GM18909 (cell line): ENCODE results near the gene PARP6.
"Not testable (repeated sequence)": the region's sequence is repeated elsewhere in the genome, so short reads cannot be mapped to it uniquely, and the experiment has no call there.

Experiments
- ATAC-seq: cut with Tn5 transposase; IDR thresholded peaks from one replicate; pipeline ENCODE4 v1.9.1; 2021; ENCODE audit warnings: mild to moderate bottlenecking; ENCODE audit not compliant: unreplicated experiment, poor library complexity

PARP6 gene

GRCh38 chr15:72281713-72282112 is 9.4 kb upstream of the PARP6 start:
- ATAC-seq, result no peak

DNA sequence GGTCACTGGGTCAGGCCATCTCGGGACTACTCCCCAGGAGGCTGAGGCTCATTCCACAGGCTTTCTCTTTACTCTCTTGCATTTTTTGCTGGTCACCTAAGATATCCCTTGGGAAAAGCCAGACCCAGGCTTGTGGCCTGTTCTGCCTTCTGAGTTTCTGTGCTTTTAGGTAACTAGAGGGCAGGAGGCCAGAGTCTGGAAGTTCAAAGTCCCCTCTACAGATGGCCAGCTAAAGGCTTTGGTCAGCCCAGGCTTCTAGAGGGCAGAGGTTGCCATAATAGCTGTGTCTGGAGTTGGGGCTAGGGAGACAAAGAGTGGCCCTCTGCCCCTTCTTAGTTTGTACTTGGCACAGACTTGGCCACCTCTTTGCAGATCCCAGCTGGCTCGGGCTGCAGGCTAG is 8.4 kb upstream of the PARP6 start:
- no peak for ATAC-seq

DNA sequence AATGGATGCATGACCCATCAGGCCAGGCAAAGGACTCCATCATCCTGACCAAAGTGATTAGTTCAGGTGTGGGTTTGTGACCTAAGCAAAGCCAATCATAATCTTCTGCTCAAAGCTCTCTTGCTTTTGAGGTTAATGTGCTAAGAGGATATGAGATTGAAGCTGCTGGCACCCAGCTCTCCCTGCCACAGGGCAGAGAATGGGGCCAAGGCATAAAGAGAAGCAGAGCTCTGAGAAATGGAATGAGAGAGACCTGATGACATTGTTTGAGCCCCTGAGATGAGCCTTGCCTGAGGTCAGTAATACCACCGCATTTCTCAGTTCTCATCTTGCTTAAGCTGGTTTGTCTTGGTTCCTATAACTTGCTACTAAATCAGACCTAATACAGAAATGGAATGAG is 6.4 kb upstream of the PARP6 start:
- no peak for ATAC-seq

DNA sequence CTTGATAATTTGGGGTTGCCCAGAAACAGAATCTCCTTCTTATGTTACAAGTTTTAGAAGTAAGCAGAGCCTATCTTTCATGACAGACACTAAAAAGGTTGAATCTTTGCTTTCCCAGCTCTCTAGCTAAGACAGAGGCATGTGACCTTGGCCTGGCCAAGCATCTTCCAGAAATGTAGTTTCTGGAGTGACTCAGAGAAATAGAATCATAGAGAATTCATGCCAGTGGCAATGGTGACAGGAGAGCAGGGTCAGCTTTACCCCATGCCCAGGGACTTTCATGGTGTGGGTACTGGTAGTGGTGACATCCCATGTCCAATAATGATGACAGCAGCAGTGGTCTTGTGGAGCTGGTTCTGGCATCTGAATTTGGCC is 4.0 kb upstream of the PARP6 start:
- no peak for ATAC-seq

- not testable (repeated sequence) for ATAC-seq
Observed at GRCh38 chr15:72275635-72276325, 3.4 kb upstream of the PARP6 start.

GRCh38 chr15:72272997-72273352 is 621 bp upstream of the PARP6 start:
- no peak for ATAC-seq

DNA sequence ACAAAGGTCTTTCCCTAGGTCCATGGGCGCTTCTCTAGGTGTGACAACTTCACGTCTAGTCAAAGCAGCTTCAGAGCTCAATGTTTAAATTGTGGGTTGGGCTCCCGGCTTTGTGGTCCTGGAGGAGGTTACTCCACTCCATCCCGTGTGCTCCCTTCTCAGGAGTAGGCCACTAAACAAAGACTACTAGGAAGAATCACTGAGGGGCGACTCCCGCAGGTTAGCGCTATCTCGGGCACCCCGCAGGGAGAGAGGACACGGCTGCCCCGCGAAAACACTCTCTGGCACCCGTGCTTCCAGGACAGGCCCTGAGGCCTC is 500 bp downstream of the PARP6 start:
- ATAC-seq, result peak; percentile 12

- no peak for ATAC-seq
Observed at GRCh38 chr15:72271221-72271620, 1.1 kb downstream of the PARP6 start.

DNA sequence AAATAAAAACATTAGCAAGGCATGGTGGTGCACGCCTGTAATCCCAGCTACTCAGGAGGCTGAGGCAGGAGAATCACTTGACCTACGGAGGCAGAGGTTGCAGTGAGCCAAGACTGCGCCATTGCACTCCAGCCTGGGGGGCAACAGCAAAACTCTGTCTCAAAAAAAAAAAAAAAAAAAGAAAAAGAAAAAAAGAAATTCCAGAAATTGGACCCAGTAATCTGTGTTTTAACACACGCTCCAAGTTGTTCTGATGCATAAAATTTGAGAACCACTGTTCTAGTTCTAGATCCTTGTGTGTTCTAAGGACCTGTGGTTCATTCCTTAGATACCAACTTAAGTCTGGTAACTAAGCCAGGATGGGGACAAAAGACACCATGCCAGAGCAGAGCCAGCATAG is 2.6 kb downstream of the PARP6 start:
- ATAC-seq, result no peak

DNA sequence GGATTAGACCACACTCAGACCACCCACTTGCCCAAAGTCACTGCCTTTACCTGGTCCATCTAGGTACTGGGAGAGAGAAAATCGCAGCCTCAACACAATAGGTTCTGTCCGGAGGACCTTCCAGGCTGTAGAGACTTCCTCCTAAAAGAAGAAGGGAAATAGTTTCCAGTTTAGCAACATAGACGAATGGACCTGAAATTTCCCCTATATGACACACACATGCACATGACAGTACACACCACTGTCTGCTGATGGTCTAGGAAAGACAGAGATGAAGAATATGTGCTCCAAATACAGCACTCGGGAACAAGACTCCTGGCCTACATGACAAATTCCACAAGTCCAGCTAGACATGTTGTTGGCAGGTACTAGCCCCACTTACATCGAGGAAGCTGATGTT is 7.3 kb downstream of the PARP6 start:
- ATAC-seq, result no peak

- no peak for ATAC-seq
Observed at GRCh38 chr15:72252663-72253299, 19.6 kb downstream of the PARP6 start.

DNA sequence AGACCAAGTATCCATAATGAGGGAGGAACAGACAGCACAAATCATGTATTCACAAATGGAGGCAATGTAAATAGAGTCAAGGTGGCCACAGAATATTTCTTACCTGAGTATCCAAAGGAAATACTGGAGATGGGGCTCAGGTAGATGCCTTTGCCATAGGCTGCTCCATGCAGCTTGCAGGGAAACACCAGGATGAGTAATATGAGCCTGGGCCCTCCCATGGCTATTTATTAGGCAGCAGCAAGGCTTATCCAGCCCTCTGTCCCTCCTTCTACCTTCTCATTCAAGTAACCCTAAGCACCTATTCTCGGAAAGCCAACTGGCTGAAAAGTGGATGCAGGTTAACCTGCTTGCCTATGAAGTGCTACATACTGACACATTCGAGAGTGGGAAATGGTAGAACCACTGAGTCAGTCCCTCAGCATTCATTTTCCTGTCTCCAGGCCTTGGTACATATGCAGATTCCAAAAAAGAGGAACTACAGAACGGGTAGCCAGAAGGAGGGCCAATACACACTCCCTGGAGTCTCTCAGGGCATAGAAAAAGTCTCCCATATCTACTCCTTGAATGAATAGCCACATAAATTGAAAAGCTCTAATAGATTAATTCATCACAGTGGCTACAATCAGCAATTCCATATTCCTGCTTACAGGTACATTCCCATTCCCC is 23.1 kb downstream of the PARP6 start:
- no peak for ATAC-seq

GRCh38 chr15:72248514-72248913 is 23.8 kb downstream of the PARP6 start:
- no peak for ATAC-seq

GRCh38 chr15:72242775-72243370 is 29.5 kb downstream of the PARP6 start:
- ATAC-seq, result no peak

- no peak for ATAC-seq
Observed at GRCh38 chr15:72239652-72240051, 32.7 kb downstream of the PARP6 start.

- no peak for ATAC-seq
Observed at GRCh38 chr15:72238586-72238985, 33.8 kb downstream of the PARP6 start.

DNA sequence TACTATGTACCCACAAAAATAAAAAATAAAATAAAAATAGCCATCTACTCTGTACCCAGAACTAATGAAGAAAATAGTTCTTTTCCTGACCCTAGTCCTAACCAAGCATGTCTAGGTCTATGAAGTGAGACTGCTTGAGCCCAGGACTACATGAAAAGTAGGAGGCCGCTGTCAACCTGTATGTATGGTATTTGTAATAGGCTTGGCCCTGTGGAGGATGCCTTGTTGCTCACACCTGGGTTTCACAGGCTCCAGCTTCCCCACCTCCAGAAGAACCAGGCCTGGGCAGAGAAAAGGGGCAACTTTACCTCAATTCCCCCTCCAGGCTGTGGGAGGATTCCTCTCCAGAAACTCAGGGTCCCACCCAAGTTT is 34.5 kb downstream of the PARP6 start:
- peak; percentile 16 for ATAC-seq

- ATAC-seq, result peak; percentile 73
Observed at GRCh38 chr15:72237029-72237852, 35.1 kb downstream of the PARP6 start.

GRCh38 chr15:72236381-72237003 is 35.9 kb downstream of the PARP6 start:
- no peak for ATAC-seq

- no peak for ATAC-seq
Observed at GRCh38 chr15:72235298-72235697, 37.1 kb downstream of the PARP6 start.
